ENCODE results near the gene WDR38.
A peak's percentile ranks its signal among the peaks of the same experiment; 100 is the strongest.
"Not testable (repeated sequence)": the region's sequence is repeated elsewhere in the genome, so short reads cannot be mapped to it uniquely, and the experiment has no call there.

Gene WDR38

DNA sequence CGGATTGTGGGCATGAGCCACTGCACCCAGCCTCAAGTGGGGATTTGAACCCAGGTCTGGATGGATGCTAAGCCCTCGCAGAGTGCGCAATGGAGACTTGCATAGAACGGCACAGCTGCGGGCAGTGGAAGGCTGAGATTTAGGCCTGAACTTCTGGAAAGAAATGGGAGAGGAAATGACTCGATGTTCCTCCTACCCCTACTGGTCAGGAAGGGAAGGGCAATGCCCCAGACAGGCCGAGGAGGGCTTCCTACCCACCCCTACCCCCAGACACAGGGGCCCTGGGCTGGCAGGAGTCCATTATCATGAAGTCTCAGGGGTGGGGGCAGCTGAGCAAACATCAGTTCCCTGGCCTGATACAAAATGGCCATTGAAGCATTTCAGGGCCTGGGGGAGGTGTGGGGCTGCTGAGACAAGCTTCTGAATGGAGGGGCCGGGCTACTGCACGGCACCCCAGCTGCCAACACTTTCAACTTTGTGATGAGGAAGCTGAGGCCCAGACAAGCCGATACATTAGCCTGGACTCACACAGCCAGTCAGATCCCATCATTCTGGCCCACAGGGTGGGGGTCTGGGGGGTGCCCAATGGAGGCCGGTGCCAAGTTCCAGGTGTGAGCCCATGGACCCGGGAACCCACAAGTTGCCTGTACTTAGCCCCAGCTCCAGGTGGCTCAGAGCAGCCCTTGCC is 13.5 kb upstream of the WDR38 start:
- no peak for TF ChIP-seq JUND (IDR thresholded peaks at IDR 0.05; ENCODE audit: low read depth)
- peak in 1 of 2 experiments; percentile 47 for DNase-seq (ENCODE audit: low read depth in 1 of 2, low spot score in 1 of 2)
- in situ Hi-C loops (cut with HindIII; ENCODE audit: low pct_unique_long_range_greater_than_20kb, low sequenced_read_pairs): no loop called here

DNA sequence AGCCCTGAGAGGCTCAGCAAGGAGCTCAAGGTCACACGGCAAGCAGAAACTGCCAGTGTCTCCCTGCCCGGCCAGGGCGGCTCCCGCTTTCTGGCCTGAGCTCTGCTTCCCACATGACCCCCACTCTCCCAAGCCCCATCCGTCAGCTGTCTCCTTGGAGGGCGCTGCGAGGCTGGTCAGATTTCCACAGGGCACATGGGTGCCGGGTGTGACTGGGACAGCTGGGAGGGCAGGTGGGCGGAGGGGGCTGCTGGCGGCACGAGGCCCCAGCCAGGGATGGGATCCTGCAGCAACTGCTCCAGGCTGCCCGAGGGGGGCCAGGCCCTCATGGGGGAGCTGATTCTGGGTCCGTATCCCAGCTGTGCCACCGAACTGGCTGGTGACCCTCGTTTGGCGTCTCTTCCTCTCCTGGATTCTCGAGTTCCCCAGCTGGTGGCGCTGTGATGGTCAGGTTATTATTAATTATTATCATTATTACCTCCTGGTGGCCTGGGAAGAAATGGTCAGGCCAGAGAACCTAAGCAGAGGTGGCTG is 12.9 kb upstream of the WDR38 start:
- in situ Hi-C loops (cut with HindIII; ENCODE audit: low pct_unique_long_range_greater_than_20kb, low sequenced_read_pairs): no loop called here
- no peak for DNase-seq (ENCODE audit: low read depth in 1 of 2, low spot score in 1 of 2)
- TF ChIP-seq JUND (IDR thresholded peaks at IDR 0.05; ENCODE audit: low read depth): no peak

DNA sequence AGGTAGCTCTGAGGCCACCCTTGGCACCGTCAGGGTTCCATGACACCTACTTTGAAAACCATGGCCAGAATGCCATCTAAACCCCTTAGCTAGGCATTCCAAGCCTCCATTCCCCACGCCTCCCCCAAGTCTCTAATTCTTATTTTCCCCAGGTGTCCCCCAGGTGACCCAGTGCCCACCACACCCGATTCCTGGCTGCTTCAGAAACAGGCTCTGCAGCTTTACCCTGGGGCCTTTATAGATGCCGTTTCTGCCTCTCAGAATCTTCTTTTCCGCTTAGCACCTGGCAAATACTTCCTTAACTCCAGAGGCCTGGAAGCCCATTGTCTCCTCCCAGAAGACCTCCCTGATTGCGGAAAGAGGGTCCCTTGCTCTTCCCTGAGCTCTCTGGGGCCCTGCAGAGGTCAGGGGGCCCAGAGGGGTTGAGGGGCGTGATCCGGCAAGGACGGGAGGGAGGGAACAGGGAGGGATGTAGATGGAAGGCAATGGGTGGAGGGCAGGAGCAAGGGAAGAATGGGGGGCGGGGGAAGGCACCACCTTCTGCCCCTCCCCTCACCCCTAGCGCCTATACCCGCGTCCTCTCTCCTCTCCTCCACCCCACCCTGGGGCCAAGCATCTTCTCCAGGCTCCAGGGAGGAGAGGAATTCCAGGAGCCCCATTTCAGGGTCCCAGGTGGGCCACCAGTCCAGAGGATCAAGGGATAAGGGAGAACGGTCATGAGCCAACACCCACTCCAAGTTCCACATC is 12.0 kb upstream of the WDR38 start:
- TF ChIP-seq JUND (IDR thresholded peaks at IDR 0.05; ENCODE audit: low read depth): no peak
- in situ Hi-C loops (cut with HindIII; ENCODE audit: low pct_unique_long_range_greater_than_20kb, low sequenced_read_pairs): no loop called here
- no peak for DNase-seq (ENCODE audit: low read depth in 1 of 2, low spot score in 1 of 2)

DNA sequence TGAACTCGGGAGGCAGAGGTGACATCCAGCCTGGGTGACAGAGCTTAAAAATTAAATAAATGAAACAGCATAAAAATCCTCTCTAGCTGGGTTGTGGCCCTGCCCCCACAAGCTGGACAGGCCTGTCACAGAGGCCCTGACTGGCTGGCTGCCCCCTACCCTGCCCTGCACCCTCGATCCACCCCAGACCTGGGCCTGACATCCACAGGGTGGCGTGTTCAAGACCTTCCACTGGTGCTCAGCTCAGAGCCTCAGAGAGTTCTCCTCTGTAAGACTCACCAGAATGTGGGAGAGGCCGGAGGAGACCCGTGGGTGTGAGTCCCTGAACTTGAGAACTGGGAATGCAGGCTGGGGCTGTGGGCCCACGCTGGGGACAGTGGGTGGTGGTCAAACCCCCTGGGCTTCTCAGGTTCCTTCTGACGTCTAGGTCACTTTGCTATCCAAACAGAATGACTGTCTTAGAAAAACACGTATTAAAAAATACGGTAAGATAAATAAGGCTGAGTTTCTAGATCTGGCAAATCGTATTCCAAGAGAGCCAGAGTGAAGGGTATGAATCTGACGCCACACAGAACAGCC is 9.7 kb upstream of the WDR38 start:
- no peak for TF ChIP-seq JUND (IDR thresholded peaks at IDR 0.05; ENCODE audit: low read depth)
- DNase-seq (ENCODE audit: low read depth in 1 of 2, low spot score in 1 of 2): no peak
- in situ Hi-C loops (cut with HindIII; ENCODE audit: low pct_unique_long_range_greater_than_20kb, low sequenced_read_pairs): no loop called here

DNA sequence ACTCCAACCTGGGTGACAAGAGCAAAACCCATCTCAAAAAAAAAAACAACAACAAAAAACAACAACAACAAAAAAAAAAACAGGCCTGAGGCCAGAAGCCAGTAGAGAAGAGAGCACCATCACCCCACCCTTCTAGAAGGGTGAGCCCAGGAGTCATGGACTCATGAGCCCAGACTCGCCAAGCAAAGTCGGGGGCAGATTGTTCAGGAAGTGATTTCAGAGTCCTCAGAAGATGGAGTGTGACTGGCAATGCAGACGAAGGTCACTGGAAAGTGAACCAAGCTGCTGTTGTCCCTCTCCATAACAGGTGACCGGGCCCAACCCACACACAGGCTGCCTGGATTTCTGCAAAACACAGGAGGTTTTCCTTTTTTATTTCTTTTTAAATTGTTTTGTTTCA is 9.0 kb upstream of the WDR38 start:
- DNase-seq (ENCODE audit: low read depth in 1 of 2, low spot score in 1 of 2): no peak
- TF ChIP-seq JUND (IDR thresholded peaks at IDR 0.05; ENCODE audit: low read depth): no peak
- in situ Hi-C loops (cut with HindIII; ENCODE audit: low pct_unique_long_range_greater_than_20kb, low sequenced_read_pairs): no loop called here

DNA sequence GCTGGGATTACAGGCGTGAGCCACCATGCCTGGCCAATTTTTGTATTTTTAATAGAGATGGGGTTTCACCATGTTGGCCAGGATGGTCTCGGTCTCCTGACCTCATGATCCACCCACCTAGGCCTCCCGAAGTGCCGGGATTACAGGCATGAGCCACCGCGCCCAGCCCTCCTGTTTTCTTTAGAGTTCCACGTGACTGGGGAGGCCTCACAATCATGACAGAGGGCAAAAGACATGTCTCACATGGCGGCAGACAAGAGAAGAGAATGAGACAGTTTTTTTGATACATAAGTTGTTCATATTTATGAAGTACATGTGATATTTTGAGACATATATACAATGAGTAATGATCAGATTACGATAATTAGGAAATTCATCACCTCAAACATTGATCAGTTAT is 6.8 kb upstream of the WDR38 start:
- DNase-seq (ENCODE audit: low read depth in 1 of 2, low spot score in 1 of 2); in situ Hi-C loops (cut with HindIII; ENCODE audit: low pct_unique_long_range_greater_than_20kb, low sequenced_read_pairs): not testable (repeated sequence)

DNA sequence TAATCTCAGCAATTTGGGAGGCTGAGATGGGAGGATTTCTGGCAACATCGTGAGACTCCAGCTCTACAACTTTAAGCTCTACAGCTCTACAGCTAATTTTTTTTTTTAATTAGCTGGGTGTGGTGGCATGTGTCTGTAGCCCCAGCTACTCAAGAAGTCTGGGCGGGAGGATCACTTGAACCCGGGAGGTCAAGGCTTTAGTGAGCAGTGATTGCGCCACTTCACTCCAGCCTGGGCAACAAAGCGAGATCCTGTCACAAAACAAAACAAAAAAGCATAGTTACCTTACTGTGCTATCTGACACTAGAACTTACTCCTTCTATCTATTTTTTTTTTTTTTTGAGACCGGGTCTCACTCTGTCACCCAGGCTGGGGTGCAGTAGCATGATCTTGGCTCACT is 6.3 kb upstream of the WDR38 start:
- DNase-seq (ENCODE audit: low read depth in 1 of 2, low spot score in 1 of 2): no peak
- in situ Hi-C loops (cut with HindIII; ENCODE audit: low pct_unique_long_range_greater_than_20kb, low sequenced_read_pairs): no loop called here
- TF ChIP-seq JUND (IDR thresholded peaks at IDR 0.05; ENCODE audit: low read depth): no peak

DNA sequence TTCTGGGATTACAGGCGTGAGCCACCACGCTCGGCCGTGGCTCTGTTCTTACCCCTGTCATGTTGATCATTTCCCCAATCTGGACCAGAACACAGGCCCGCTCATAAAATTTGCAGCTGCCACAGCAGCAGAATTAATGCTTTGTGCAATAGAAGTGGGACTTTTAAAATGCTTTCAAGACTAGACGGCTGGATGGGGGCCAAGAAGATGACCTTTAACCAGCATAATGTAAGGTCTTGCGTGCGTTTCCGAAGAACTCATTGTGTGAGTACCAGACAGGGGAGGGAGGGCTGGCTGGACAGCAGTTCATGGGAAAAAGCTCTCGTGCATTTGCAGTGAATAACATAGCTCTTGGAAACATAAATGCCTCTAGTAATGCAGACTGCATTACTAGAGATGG is 3.5 kb upstream of the WDR38 start:
- in situ Hi-C loops (cut with HindIII; ENCODE audit: low pct_unique_long_range_greater_than_20kb, low sequenced_read_pairs): no loop called here
- DNase-seq (ENCODE audit: low read depth in 1 of 2, low spot score in 1 of 2): no peak

DNA sequence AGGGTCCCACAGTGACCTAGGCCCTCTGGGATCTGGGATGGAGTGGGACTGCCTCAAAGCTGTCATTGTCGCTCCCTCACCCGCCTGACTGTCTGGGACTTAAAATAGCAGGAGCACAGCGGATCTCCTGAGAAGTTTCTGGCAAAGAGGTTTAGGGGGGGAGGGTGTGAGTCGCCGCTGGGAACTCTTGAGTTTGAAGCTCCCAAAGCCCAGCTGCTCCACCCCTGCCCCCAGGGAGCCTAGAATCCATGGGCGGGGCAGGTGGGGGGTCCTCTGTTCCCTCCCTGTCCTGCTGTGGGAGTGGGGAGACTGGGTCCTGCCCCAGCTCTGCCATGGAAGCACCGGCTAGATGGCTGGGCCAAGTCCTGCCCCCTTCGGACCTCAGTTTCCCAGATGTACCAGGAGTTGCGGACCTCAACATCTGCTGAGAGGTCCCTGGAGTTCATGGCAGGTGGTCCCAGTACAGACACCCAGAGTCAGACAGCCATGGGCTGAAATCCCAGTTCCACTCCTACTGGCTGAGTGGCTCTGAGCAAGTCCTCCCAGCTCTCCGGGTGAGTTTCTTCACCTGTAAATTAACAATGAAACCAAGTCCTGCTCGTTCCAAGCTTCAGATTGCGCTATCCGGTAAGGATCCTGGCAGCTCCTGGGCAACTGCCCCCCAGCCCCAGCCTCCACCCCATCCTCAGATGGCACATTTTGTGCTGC is 985 bp upstream of the WDR38 start:
- no peak for TF ChIP-seq JUND (IDR thresholded peaks at IDR 0.05; ENCODE audit: low read depth)
- in situ Hi-C loops (cut with HindIII; ENCODE audit: low pct_unique_long_range_greater_than_20kb, low sequenced_read_pairs): no loop called here
- DNase-seq (ENCODE audit: low read depth in 1 of 2, low spot score in 1 of 2): no peak

More for the DNA sequence above, 3.5 kb upstream of the WDR38 start:
- no peak for TF ChIP-seq JUND (IDR thresholded peaks at IDR 0.05; ENCODE audit: low read depth)

DNA sequence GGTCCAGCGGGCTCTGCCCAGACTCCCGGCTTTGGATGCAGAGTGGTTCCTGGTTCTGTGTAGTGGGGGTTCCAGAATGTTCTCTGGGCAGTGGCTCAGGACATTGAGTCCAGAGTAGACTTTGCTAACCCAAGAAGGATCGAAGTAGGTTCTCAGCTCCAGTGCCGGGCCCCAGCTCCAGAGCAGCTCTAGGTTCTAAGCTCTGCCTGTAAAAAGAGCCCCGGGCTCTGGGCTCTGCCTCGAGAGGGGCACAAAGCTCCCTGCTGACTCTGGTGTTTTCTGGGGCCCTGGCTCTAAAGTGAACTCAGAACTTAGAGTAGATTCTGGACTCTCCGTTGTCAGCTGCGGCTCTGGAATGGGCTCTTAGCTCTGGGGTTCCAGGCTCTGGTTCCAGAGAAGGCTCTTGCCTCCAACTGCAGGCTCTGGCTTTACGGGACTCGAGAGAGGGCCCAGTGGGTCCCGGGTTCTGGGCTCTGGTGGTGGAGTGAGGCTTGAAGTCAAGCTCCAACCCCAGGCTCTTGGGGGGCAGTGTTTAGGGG is 414 bp downstream of the WDR38 start:
- DNase-seq (ENCODE audit: low read depth in 1 of 2, low spot score in 1 of 2): no peak
- no peak for TF ChIP-seq JUND (IDR thresholded peaks at IDR 0.05; ENCODE audit: low read depth)
- in situ Hi-C loops (cut with HindIII; ENCODE audit: low pct_unique_long_range_greater_than_20kb, low sequenced_read_pairs): no loop called here

DNA sequence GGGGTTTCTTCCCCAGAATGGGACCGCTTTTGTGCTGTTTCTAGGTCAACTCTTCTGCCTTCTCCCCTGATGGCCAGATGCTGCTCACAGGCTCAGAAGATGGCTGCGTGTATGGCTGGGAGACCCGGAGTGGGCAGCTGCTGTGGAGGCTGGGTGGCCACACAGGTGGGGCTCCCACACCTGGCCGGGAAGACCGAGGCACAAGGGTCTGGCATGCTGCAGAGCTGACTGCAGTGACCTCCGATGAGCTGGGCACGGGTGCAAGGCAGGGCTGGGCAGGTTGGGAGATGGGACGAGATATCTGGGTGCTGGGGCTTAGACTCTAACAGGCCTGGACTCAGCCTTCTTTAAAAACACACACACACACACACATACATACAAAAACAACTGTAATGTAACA is 901 bp downstream of the WDR38 start:
- TF ChIP-seq JUND (IDR thresholded peaks at IDR 0.05; ENCODE audit: low read depth): no peak
- DNase-seq (ENCODE audit: low read depth in 1 of 2, low spot score in 1 of 2): no peak
- in situ Hi-C loops (cut with HindIII; ENCODE audit: low pct_unique_long_range_greater_than_20kb, low sequenced_read_pairs): no loop called here

DNA sequence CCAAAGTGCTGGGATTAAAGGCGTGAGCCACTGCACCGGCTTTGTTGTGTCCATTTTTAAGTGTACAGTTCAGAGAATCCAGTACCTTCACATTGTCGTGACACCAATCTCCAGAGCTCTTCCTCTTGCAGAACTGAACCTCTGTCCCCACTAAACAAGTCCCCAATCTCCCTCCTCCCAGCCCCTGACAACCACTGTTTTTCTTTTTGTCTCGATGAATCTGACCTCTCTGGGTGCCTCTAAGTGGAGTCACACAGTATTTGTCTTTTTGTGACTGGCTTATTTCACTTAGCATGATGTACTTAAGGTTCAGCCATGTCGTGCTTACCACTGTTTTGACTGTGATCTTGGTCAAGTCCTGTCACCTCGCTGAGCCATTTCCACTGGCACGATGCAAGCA is 1.6 kb downstream of the WDR38 start:
- in situ Hi-C loops (cut with HindIII; ENCODE audit: low pct_unique_long_range_greater_than_20kb, low sequenced_read_pairs): no loop called here
- DNase-seq (ENCODE audit: low read depth in 1 of 2, low spot score in 1 of 2): no peak
- no peak for TF ChIP-seq JUND (IDR thresholded peaks at IDR 0.05; ENCODE audit: low read depth)
